Ishikawa (cell line): ENCODE results near the gene RESF1.

Source experiments
- CEBPB ChIP-seq: IDR thresholded peaks from 2 replicates; pipeline ENCODE4 v1.6.1; 2012
- CREB1 ChIP-seq: IDR thresholded peaks from 2 replicates; pipeline ENCODE4 v1.6.1; 2012; ENCODE audit warnings: low read depth
- EGR1 ChIP-seq: IDR thresholded peaks from 2 replicates; pipeline ENCODE4 v1.6.1; 2012
- EP300 ChIP-seq: IDR thresholded peaks from 2 replicates; pipeline ENCODE4 v1.6.1; 2012; ENCODE audit warnings: borderline replicate concordance
- FOXM1 ChIP-seq: IDR thresholded peaks from 2 replicates; pipeline ENCODE4 v1.6.1; 2012; ENCODE audit warnings: low read depth, borderline replicate concordance
- NFIC ChIP-seq: IDR thresholded peaks from 2 replicates; pipeline ENCODE4 v1.6.1; 2012
- RAD21 ChIP-seq: IDR thresholded peaks from 2 replicates; pipeline ENCODE4 v1.6.1; 2012; ENCODE audit warnings: low read depth
- REST ChIP-seq: IDR thresholded peaks from 2 replicates; pipeline ENCODE4 v1.6.1; 2012; ENCODE audit warnings: low read depth, mild to moderate bottlenecking
- TAF1 ChIP-seq: IDR thresholded peaks from 2 replicates; pipeline ENCODE4 v1.6.1; 2012; ENCODE audit warnings: low read depth, mild to moderate bottlenecking
- TCF12 ChIP-seq: IDR thresholded peaks from 2 replicates; pipeline ENCODE4 v1.6.1; 2012; ENCODE audit warnings: low read depth
- YY1 ChIP-seq: IDR thresholded peaks from 2 replicates; pipeline ENCODE4 v1.6.1; 2012; ENCODE audit warnings: low read depth
- ZBTB7A ChIP-seq: IDR thresholded peaks from 2 replicates; pipeline ENCODE4 v1.6.1; 2012; ENCODE audit warnings: low read depth
- TF ChIP-seq, protein P1 (sequence below): IDR thresholded peaks from 2 replicates; pipeline ENCODE4 v1.6.1; 2012
- TF ChIP-seq, protein P2 (sequence below): IDR thresholded peaks from 2 replicates; pipeline ENCODE4 v1.6.1; 2012

- TF ChIP-seq EGR1 (no peak), YY1 (no peak), TAF1 (no peak), RAD21 (no peak), CEBPB (no peak), TCF12 (no peak), FOXM1 (no peak), REST (no peak), EP300 (no peak), NFIC (no peak), CREB1 (no peak), ZBTB7A (no peak)
- TF ChIP-seq, protein P1, sequence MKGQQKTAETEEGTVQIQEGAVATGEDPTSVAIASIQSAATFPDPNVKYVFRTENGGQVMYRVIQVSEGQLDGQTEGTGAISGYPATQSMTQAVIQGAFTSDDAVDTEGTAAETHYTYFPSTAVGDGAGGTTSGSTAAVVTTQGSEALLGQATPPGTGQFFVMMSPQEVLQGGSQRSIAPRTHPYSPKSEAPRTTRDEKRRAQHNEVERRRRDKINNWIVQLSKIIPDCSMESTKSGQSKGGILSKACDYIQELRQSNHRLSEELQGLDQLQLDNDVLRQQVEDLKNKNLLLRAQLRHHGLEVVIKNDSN: no peak
- TF ChIP-seq, protein P2, sequence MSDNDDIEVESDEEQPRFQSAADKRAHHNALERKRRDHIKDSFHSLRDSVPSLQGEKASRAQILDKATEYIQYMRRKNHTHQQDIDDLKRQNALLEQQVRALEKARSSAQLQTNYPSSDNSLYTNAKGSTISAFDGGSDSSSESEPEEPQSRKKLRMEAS: no peak
Observed at GRCh38 chr12:31991146-31991545, 31.9 kb downstream of the RESF1 start.
